HepG2 (cell line): Measurements from ENCODE around the gene MADCAM1. TPM values are rescaled to one million over a fixed set of nuclear protein-coding genes. Genes with fewer than 3 reads are reported as not detected.

ENCODE experiments used
- CBX1 ChIP-seq: IDR thresholded peaks from one replicate; pipeline ENCODE4 v1.6.1; 2016; ENCODE audit warnings: antibody characterized with exemption, low read depth
- CHD4 ChIP-seq: fragments of 200-600 bp; sonication (generic); IDR thresholded peaks from 2 replicates; pipeline ENCODE4 v1.7.0; 2017; ENCODE audit warnings: mild to moderate bottlenecking, low read length, borderline replicate concordance
- FOXK1 ChIP-seq: sonication (generic); formaldehyde crosslinking; IDR thresholded peaks from 2 replicates; pipeline ENCODE4 v1.4.0; 2020; ENCODE audit warnings: low read depth, missing genetic modification reagents, borderline replicate concordance
- GATAD2A ChIP-seq: IDR thresholded peaks from 2 replicates; pipeline ENCODE4 v1.6.1; 2016
- HDAC1 ChIP-seq: sonication (generic); formaldehyde crosslinking; IDR thresholded peaks from 2 replicates; pipeline ENCODE4 v1.5.1; 2020; ENCODE audit warnings: mild to moderate bottlenecking, missing genetic modification reagents
- HMG20A ChIP-seq: IDR thresholded peaks from 2 replicates; pipeline ENCODE4 v1.6.1; 2016; ENCODE audit warnings: borderline replicate concordance
- HMGA1 ChIP-seq: sonication (generic); formaldehyde crosslinking; conservative IDR thresholded peaks from 2 replicates; pipeline ENCODE4 v1.4.0; 2020; ENCODE audit warnings: missing genetic modification reagents
- PHF5A ChIP-seq: IDR thresholded peaks from one replicate; pipeline ENCODE4 v1.6.1; 2018; ENCODE audit warnings: low read depth, missing genetic modification reagents; ENCODE audit not compliant: unreplicated experiment
- RARA ChIP-seq: IDR thresholded peaks from 2 replicates; pipeline ENCODE4 v1.6.1; 2016; ENCODE audit warnings: missing genetic modification reagents, missing compliant biosample characterization
- RBM22 ChIP-seq: fragments of 200-400 bp; formaldehyde crosslinking; optimal IDR thresholded peaks from 2 replicates; pipeline ENCODE3; 2017; ENCODE audit warnings: mild to moderate bottlenecking, low read length, moderate library complexity
- SAP130 ChIP-seq: IDR thresholded peaks from 2 replicates; pipeline ENCODE4 v1.6.1; 2016; ENCODE audit warnings: low read depth
- SMARCC2 ChIP-seq: fragments of 450-650 bp; IDR thresholded peaks from 2 replicates; pipeline ENCODE4 v1.6.1; 2017; ENCODE audit warnings: antibody characterized with exemption, mild to moderate bottlenecking
- THAP11 ChIP-seq: IDR thresholded peaks from 2 replicates; pipeline ENCODE4 v1.6.1; 2016; ENCODE audit warnings: missing biosample characterization, missing genetic modification reagents
- ZBTB33 ChIP-seq: sonication (generic); formaldehyde crosslinking; IDR thresholded peaks from 2 replicates; pipeline ENCODE4 v1.4.0; 2020; ENCODE audit warnings: missing genetic modification reagents
- ZBTB7A ChIP-seq: sonication (generic); formaldehyde crosslinking; IDR thresholded peaks from 2 replicates; pipeline ENCODE4 v1.8.0; 2022; ENCODE audit warnings: mild to moderate bottlenecking, missing genetic modification reagents
- ZMYM2 ChIP-seq: sonication (generic); formaldehyde crosslinking; IDR thresholded peaks from 2 replicates; pipeline ENCODE4 v1.8.0; 2022; ENCODE audit warnings: mild to moderate bottlenecking, missing genetic modification reagents
- ZNF280D ChIP-seq: sonication (generic); formaldehyde crosslinking; IDR thresholded peaks from 2 replicates; pipeline ENCODE4 v1.5.1; 2020; ENCODE audit warnings: mild to moderate bottlenecking, missing genetic modification reagents
- ZNF432 ChIP-seq: sonication (generic); formaldehyde crosslinking; IDR thresholded peaks from 2 replicates; pipeline ENCODE4 v1.5.0; 2020; ENCODE audit warnings: missing genetic modification reagents, mild to moderate bottlenecking, borderline replicate concordance
- ZNF510 ChIP-seq: sonication (generic); formaldehyde crosslinking; IDR thresholded peaks from 2 replicates; pipeline ENCODE4 v1.4.0; 2020; ENCODE audit warnings: low read depth, mild to moderate bottlenecking, missing genetic modification reagents
- ZNF580 ChIP-seq: IDR thresholded peaks from 2 replicates; pipeline ENCODE4 v1.6.1; 2016; ENCODE audit warnings: low read depth, borderline replicate concordance
- ZNF772 ChIP-seq: sonication (generic); formaldehyde crosslinking; IDR thresholded peaks from 2 replicates; pipeline ENCODE4 v1.5.0; 2020; ENCODE audit warnings: mild to moderate bottlenecking, missing genetic modification reagents
- ZNF777 ChIP-seq: sonication (generic); formaldehyde crosslinking; IDR thresholded peaks from 2 replicates; pipeline ENCODE4 v1.4.0; 2020; ENCODE audit warnings: missing genetic modification reagents
- polyA plus RNA-seq, 8 experiments: library from polyadenylated mRNA; depleted of rRNA in 3 of 8; stranded (reverse) in 7 of 8; unstranded in 1 of 8; fragments of >200 nt; fragmentation: Illumina TruSeq in 4 of 8; extraction: Trizol in 4 of 8; gene quantifications; 2 replicates each; pipeline versions ENCODE4 v1.2.1 to v1.2.3, GENCODE V29; 2011 to 2016; ENCODE audit warnings: low read depth in 4 of 8, missing spikeins in 1 of 8, mixed read lengths in 1 of 8; ENCODE audit not compliant: insufficient read depth in 1 of 8
- total RNA-seq, 5 experiments: library from RNA; depleted of rRNA; stranded (reverse); fragments of >200 nt; fragmentation: Illumina TruSeq; extraction: Trizol; gene quantifications; 2 replicates each; pipeline ENCODE4 v1.2.3, GENCODE V29; 2016; ENCODE audit warnings: low read depth in 1 of 5
- TF ChIP-seq, protein P1 (sequence below): IDR thresholded peaks from 2 replicates; pipeline ENCODE4 v1.6.1; 2016; ENCODE audit warnings: mild to moderate bottlenecking

Gene MADCAM1
- total and polyA plus RNA-seq, 2 of the 13 experiments (the other 11 are each of a cell fraction or from before 2014, with no cell fraction given): 0.29 to 0.33 TPM

- TF ChIP-seq, protein P1, sequence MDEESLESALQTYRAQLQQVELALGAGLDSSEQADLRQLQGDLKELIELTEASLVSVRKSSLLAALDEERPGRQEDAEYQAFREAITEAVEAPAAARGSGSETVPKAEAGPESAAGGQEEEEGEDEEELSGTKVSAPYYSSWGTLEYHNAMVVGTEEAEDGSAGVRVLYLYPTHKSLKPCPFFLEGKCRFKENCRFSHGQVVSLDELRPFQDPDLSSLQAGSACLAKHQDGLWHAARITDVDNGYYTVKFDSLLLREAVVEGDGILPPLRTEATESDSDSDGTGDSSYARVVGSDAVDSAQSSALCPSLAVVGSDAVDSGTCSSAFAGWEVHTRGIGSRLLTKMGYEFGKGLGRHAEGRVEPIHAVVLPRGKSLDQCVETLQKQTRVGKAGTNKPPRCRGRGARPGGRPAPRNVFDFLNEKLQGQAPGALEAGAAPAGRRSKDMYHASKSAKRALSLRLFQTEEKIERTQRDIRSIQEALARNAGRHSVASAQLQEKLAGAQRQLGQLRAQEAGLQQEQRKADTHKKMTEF: peak; percentile 70; the same call in 1 of the 2 replicates
- TF ChIP-seq THAP11 (CRISPR knock-in tag) (peak; percentile 43; the same call in 1 of the 2 replicates), HMG20A (CRISPR knock-in tag) (no peak), ZBTB7A (CRISPR knock-in tag) (peak; percentile 54; the same call in 1 of the 2 replicates), SAP130 (CRISPR knock-in tag) (peak; percentile 44), FOXK1 (CRISPR knock-in tag) (no peak), CHD4 (peak; percentile 65; the same call in 1 of the 2 replicates), SMARCC2 (no peak), ZMYM2 (CRISPR knock-in tag) (peak; percentile 98), ZBTB33 (0 out of 2 replicates have a peak, but pooled peaks have one; percentile 29), ZNF777 (CRISPR knock-in tag) (no peak), ZNF280D (CRISPR knock-in tag) (no peak), HDAC1 (CRISPR knock-in tag) (peak; percentile 51; the same call in 1 of the 2 replicates), ZNF510 (CRISPR knock-in tag) (no peak), ZNF580 (CRISPR knock-in tag) (peak; percentile 81; the same call in 1 of the 2 replicates), PHF5A (CRISPR knock-in tag) (peak; percentile 62), ZNF432 (CRISPR knock-in tag) (no peak), RARA (CRISPR knock-in tag) (peak; percentile 57), GATAD2A (CRISPR knock-in tag) (0 out of 2 replicates have a peak, but pooled peaks have one; percentile 15), HMGA1 (CRISPR knock-in tag) (no peak), RBM22 (no peak), ZNF772 (CRISPR knock-in tag) (no peak), CBX1 (peak; percentile 20)
Measured at GRCh38 chr19:495402-496111, 729 bp upstream of the MADCAM1 start (continued).
